H9 (cell line): ENCODE measurements around the gene AGPAT2. TPM values are rescaled to one million over a fixed set of nuclear protein-coding genes. Genes with fewer than 3 reads are reported as not detected.

Experiments used
- DNase-seq: peaks from one replicate; pipeline ENCODE4 v3.0.0-alpha.2; 2017
- H2AFZ ChIP-seq: one replicate; pipeline ENCODE4 v1.6.1; 2013; ENCODE audit warnings: mild to moderate bottlenecking, low read length, control low read depth, moderate library complexity
- H2AK5ac ChIP-seq: 2 replicates; pipeline ENCODE4 v1.6.1; 2013; ENCODE audit warnings: low read length, control low read depth, mixed read lengths; ENCODE audit not compliant: insufficient read length
- H2BK120ac ChIP-seq: one replicate; pipeline ENCODE4 v1.6.1; 2013; ENCODE audit warnings: low read depth, mild to moderate bottlenecking, low read length, control low read depth, inconsistent platforms; ENCODE audit not compliant: poor library complexity, severe bottlenecking
- H2BK12ac ChIP-seq: 2 replicates; pipeline ENCODE4 v1.6.1; 2013; ENCODE audit warnings: low read length, control low read depth, mixed read lengths, low read depth; ENCODE audit not compliant: insufficient read length
- H2BK15ac ChIP-seq: 2 replicates; pipeline ENCODE4 v1.6.1; 2013; ENCODE audit warnings: low read depth, low read length, control low read depth
- H2BK20ac ChIP-seq: one replicate; pipeline ENCODE4 v1.6.1; 2013; ENCODE audit warnings: low read depth, mild to moderate bottlenecking, low read length, control low read depth, inconsistent platforms; ENCODE audit not compliant: poor library complexity, severe bottlenecking
- H2BK5ac ChIP-seq: 2 replicates; pipeline ENCODE4 v1.6.1; 2013; ENCODE audit warnings: low read length, control low read depth, mixed read lengths; ENCODE audit not compliant: insufficient read length
- H3K14ac ChIP-seq: 2 replicates; pipeline ENCODE4 v1.6.1; 2013; ENCODE audit warnings: low read length, control low read depth; ENCODE audit not compliant: insufficient read depth
- H3K18ac ChIP-seq: 2 replicates; pipeline ENCODE4 v1.6.1; 2013; ENCODE audit warnings: low read depth, mild to moderate bottlenecking, mixed read lengths, low read length, control low read depth; ENCODE audit not compliant: insufficient read length
- H3K23ac ChIP-seq: 2 replicates; pipeline ENCODE4 v1.6.1; 2013; ENCODE audit warnings: low read length, control low read depth, mixed read lengths, low read depth; ENCODE audit not compliant: insufficient read length
- H3K23me2 ChIP-seq: 2 replicates; pipeline ENCODE4 v1.6.1; 2013; ENCODE audit warnings: low read depth, mild to moderate bottlenecking, mixed read lengths, low read length, control low read depth; ENCODE audit not compliant: insufficient read length, poor library complexity, severe bottlenecking
- H3K27ac ChIP-seq: 2 replicates; pipeline ENCODE4 v1.5.1; 2013; ENCODE audit warnings: low read length, control low read depth, mixed read lengths, low read depth; ENCODE audit not compliant: insufficient read length
- H3K27me3 ChIP-seq: 2 replicates; pipeline ENCODE4 v1.6.1; 2013; ENCODE audit warnings: low read length, control low read depth, inconsistent platforms; ENCODE audit not compliant: insufficient read depth
- H3K4ac ChIP-seq: 2 replicates; pipeline ENCODE4 v1.6.1; 2013; ENCODE audit warnings: low read depth, mild to moderate bottlenecking, control low read depth, inconsistent platforms, low read length, moderate library complexity
- H3K4me1 ChIP-seq: 2 replicates; pipeline ENCODE4 v1.6.1; 2013; ENCODE audit warnings: low read length, control low read depth, inconsistent platforms; ENCODE audit not compliant: insufficient read depth
- H3K4me2 ChIP-seq: 2 replicates; pipeline ENCODE4 v1.6.1; 2013; ENCODE audit warnings: low read length, control low read depth, mixed read lengths; ENCODE audit not compliant: insufficient read length, insufficient read depth
- H3K56ac ChIP-seq: 2 replicates; pipeline ENCODE4 v1.6.1; 2013; ENCODE audit warnings: low read depth, mild to moderate bottlenecking, mixed read lengths, low read length, control low read depth; ENCODE audit not compliant: insufficient read length
- H3K79me1 ChIP-seq: 2 replicates; pipeline ENCODE4 v1.6.1; 2013; ENCODE audit warnings: low read depth, mild to moderate bottlenecking, moderate library complexity, low read length, control low read depth, inconsistent platforms; ENCODE audit not compliant: insufficient read depth, poor library complexity, severe bottlenecking
- H3K79me2 ChIP-seq: 2 replicates; pipeline ENCODE4 v1.6.1; 2013; ENCODE audit warnings: low read length, control low read depth, inconsistent platforms; ENCODE audit not compliant: insufficient read depth
- H3K9ac ChIP-seq: 2 replicates; pipeline ENCODE4 v1.6.1; 2013; ENCODE audit warnings: low read length, control low read depth, mixed read lengths; ENCODE audit not compliant: insufficient read length; ENCODE audit errors: extremely low read depth
- H3K9me3 ChIP-seq: one replicate; pipeline ENCODE4 v1.6.1; 2013; ENCODE audit warnings: low read depth, low read length, inconsistent platforms; ENCODE audit not compliant: control insufficient read depth
- H3T11ph ChIP-seq: one replicate; pipeline ENCODE4 v1.6.1; 2013; ENCODE audit warnings: mild to moderate bottlenecking, low read length, control low read depth, inconsistent platforms
- H4K20me1 ChIP-seq: one replicate; pipeline ENCODE4 v1.6.1; 2013; ENCODE audit not compliant: control insufficient read depth, insufficient read length, insufficient read depth
- H4K5ac ChIP-seq: 2 replicates; pipeline ENCODE4 v1.6.1; 2013; ENCODE audit warnings: low read depth, mild to moderate bottlenecking, mixed read lengths, low read length, control low read depth; ENCODE audit not compliant: insufficient read length
- H4K8ac ChIP-seq: replicated peaks from 2 replicates; pipeline ENCODE4 v1.6.1; 2013; ENCODE audit warnings: low read length, control low read depth, mixed read lengths, low read depth; ENCODE audit not compliant: insufficient read length
- H4K91ac ChIP-seq: 2 replicates; pipeline ENCODE4 v1.6.1; 2013; ENCODE audit warnings: low read depth, mild to moderate bottlenecking, moderate library complexity, mixed read lengths, low read length, control low read depth; ENCODE audit not compliant: insufficient read length
- H3K27ac Mint-ChIP-seq, 3 experiments: 2 replicates in 2 of 3; 3 replicates in 1 of 3; pipeline ENCODE4 v1.8.0; 2020 to 2021; ENCODE audit warnings: mixed read lengths in 3 of 3, mild to moderate bottlenecking in 1 of 3, moderate library complexity in 1 of 3
- H3K27me3 Mint-ChIP-seq: 2 replicates; pipeline ENCODE4 v1.8.0; 2021; ENCODE audit warnings: low read depth, mild to moderate bottlenecking, moderate library complexity, mixed read lengths
- H3K36me3 Mint-ChIP-seq, 3 experiments: 2 replicates in 2 of 3; 3 replicates in 1 of 3; pipeline ENCODE4 v1.8.0; 2020 to 2021; ENCODE audit warnings: low read depth in 3 of 3, mixed read lengths in 3 of 3; ENCODE audit not compliant: insufficient read depth in 1 of 3
- H3K4me1 Mint-ChIP-seq, 2 experiments: 2 replicates each; pipeline ENCODE4 v1.8.0; 2020; ENCODE audit warnings: mixed read lengths in 2 of 2
- H3K4me3 Mint-ChIP-seq, 2 experiments: 2 replicates in 1 of 2; 3 replicates in 1 of 2; pipeline ENCODE4 v1.8.0; 2020 to 2021; ENCODE audit warnings: mild to moderate bottlenecking in 2 of 2, mixed read lengths in 2 of 2, moderate library complexity in 1 of 2
- H3K9me3 Mint-ChIP-seq, 2 experiments: 2 replicates in 1 of 2; 3 replicates in 1 of 2; pipeline ENCODE4 v1.8.0; 2020; ENCODE audit warnings: mild to moderate bottlenecking in 2 of 2, mixed read lengths in 2 of 2, moderate library complexity in 1 of 2
- WGBS: extraction: QIAGEN DNeasy Blood & Tissue Kit; methylation state at CpG from one replicate; pipeline ENCODE4 v1.1.7; 2013; ENCODE audit warnings: missing lambda C conversion rate, low lambda C conversion rate, mixed read lengths; ENCODE audit not compliant: insufficient read length; ENCODE audit errors: extremely low coverage; 5-methylcytosine and 5-hydroxymethylcytosine counted together
- total RNA-seq: library from RNA; stranded (reverse); gene quantifications from 2 replicates; pipeline ENCODE4 v1.2.1, GENCODE V29; 2021
- TF ChIP-seq, protein P1 (sequence below): fragments of 200-600 bp; sonication (generic); conservative IDR thresholded peaks from 3 replicates; pipeline ENCODE4 v1.8.0; 2021; ENCODE audit warnings: antibody characterized with exemption, mild to moderate bottlenecking

The AGPAT2 gene
- total RNA-seq, 1 experiment from 2014 or later, result 29.7 TPM

- DNase-seq, result no peak
- H4K5ac ChIP-seq, result no peak overlapping the region
- no peak overlapping the region for H3K56ac ChIP-seq
- H3K23ac ChIP-seq, result no peak overlapping the region
- H3K14ac ChIP-seq, result no peak overlapping the region
- H4K91ac ChIP-seq, result no peak overlapping the region
- TF ChIP-seq, protein P1, sequence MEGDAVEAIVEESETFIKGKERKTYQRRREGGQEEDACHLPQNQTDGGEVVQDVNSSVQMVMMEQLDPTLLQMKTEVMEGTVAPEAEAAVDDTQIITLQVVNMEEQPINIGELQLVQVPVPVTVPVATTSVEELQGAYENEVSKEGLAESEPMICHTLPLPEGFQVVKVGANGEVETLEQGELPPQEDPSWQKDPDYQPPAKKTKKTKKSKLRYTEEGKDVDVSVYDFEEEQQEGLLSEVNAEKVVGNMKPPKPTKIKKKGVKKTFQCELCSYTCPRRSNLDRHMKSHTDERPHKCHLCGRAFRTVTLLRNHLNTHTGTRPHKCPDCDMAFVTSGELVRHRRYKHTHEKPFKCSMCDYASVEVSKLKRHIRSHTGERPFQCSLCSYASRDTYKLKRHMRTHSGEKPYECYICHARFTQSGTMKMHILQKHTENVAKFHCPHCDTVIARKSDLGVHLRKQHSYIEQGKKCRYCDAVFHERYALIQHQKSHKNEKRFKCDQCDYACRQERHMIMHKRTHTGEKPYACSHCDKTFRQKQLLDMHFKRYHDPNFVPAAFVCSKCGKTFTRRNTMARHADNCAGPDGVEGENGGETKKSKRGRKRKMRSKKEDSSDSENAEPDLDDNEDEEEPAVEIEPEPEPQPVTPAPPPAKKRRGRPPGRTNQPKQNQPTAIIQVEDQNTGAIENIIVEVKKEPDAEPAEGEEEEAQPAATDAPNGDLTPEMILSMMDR, result no peak
- no peaks in the 10 kb centered on the region for H3K23me2 ChIP-seq
- no peaks in the 10 kb centered on the region for H3K4me1 ChIP-seq
- H3K4me3 Mint-ChIP-seq, result no peak overlapping the region
- no peak overlapping the region for H2AK5ac ChIP-seq
- peaks cover 0 to 6% of the 10 kb centered on the region in 2 experiments; a peak in 1 of 4 replicates for H3K4me1 Mint-ChIP-seq
- WGBS, result no CpG with 5 or more reads among the region's 8 CpGs
- no peak overlapping the region for H3K18ac ChIP-seq
- no peak overlapping the region for H2AFZ ChIP-seq
- no peaks in the 10 kb centered on the region for H3K36me3 Mint-ChIP-seq
- H3K9me3 Mint-ChIP-seq, result no peaks in the 10 kb centered on the region; a peak in 1 of 5 replicates
- H3K27ac Mint-ChIP-seq, result no peak overlapping the region
- H4K8ac ChIP-seq, result no peak overlapping the region
- H3K4me2 ChIP-seq, result no peak overlapping the region
- no peaks in the 10 kb centered on the region for H4K20me1 ChIP-seq
- no peak overlapping the region for H3K9ac ChIP-seq
- H3K27me3 Mint-ChIP-seq, result no peaks in the 10 kb centered on the region; the same call in 1 of the 2 replicates
- no peak overlapping the region for H3K4ac ChIP-seq
- H3K79me2 ChIP-seq, result no peaks in the 10 kb centered on the region
- no peak overlapping the region for H2BK120ac ChIP-seq
- H3K27me3 ChIP-seq, result no peaks in the 10 kb centered on the region
- H2BK12ac ChIP-seq, result no peak overlapping the region
- no peak overlapping the region for H3T11ph ChIP-seq
- no peak overlapping the region for H3K27ac ChIP-seq
- no peak overlapping the region for H2BK5ac ChIP-seq
- no peaks in the 10 kb centered on the region for H3K9me3 ChIP-seq
- H3K79me1 ChIP-seq, result no peaks in the 10 kb centered on the region
- H2BK20ac ChIP-seq, result no peak overlapping the region
- H2BK15ac ChIP-seq, result no peak overlapping the region
Observed at GRCh38 chr9:136650021-136650420, 37.2 kb downstream of the AGPAT2 start.
